Spleen (tissue), 11 donors: ENCODE results near the gene GATA2. TPM values are rescaled to one million over a fixed set of nuclear protein-coding genes. Genes with fewer than 3 reads are reported as not detected.

Source experiments
- DNase-seq: peaks from one replicate; pipeline ENCODE4 v3.0.0-alpha.2; 2020
- H3K27ac ChIP-seq, 8 donors: fragments of 200-600 bp; sonication (generic) in 7 of 8; 1 replicate in 4 of 8; 2 replicates in 4 of 8; pipeline versions ENCODE4 v1.5.0 to v1.8.0; 2016 to 2021; ENCODE audit warnings: inconsistent platforms in 4 of 8, mild to moderate bottlenecking in 4 of 8, moderate library complexity in 1 of 8
- H3K27me3 ChIP-seq, 7 donors: fragments of 200-600 bp; sonication (generic) in 6 of 7; replicated peaks in 1 of 7; 1 replicate in 4 of 7; 2 replicates in 3 of 7; pipeline versions ENCODE4 v1.5.0 to v1.8.0; 2016 to 2021; ENCODE audit warnings: inconsistent platforms in 3 of 7, mild to moderate bottlenecking in 1 of 7
- H3K36me3 ChIP-seq, 6 donors: fragments of 200-600 bp; sonication (generic) in 5 of 6; 1 replicate in 4 of 6; 2 replicates in 2 of 6; pipeline versions ENCODE4 v1.5.0 to v1.8.0; 2016 to 2021; ENCODE audit warnings: inconsistent platforms in 2 of 6
- H3K4me1 ChIP-seq, 6 donors: fragments of 200-600 bp; sonication (generic) in 5 of 6; 1 replicate in 3 of 6; 2 replicates in 3 of 6; pipeline versions ENCODE4 v1.5.0 to v1.8.0; 2016 to 2021; ENCODE audit warnings: inconsistent platforms in 3 of 6
- H3K4me3 ChIP-seq, 8 donors: fragments of 200-600 bp; sonication (generic) in 7 of 8; 1 replicate in 4 of 8; 2 replicates in 4 of 8; pipeline versions ENCODE4 v1.5.0 to v1.8.0; 2016 to 2021; ENCODE audit warnings: inconsistent platforms in 4 of 8, mild to moderate bottlenecking in 4 of 8, moderate library complexity in 2 of 8
- H3K9me3 ChIP-seq, 8 donors: fragments of 200-600 bp; sonication (generic) in 7 of 8; 1 replicate in 4 of 8; 2 replicates in 4 of 8; pipeline versions ENCODE4 v1.5.0 to v1.8.0; 2016 to 2021; ENCODE audit warnings: inconsistent platforms in 4 of 8
- CTCF ChIP-seq, 11 experiments: fragments of 200-600 bp in 7 of 11; fragments of 450-650 bp in 4 of 11; sonication (generic) in 4 of 11; IDR thresholded peaks in 8 of 11; conservative IDR thresholded peaks in 3 of 11; 1 replicate in 7 of 11; 2 replicates in 4 of 11; pipeline versions ENCODE4 v1.4.0 to v1.8.0; 2016 to 2021; ENCODE audit warnings: antibody characterized with exemption in 11 of 11, inconsistent platforms in 4 of 11, mild to moderate bottlenecking in 1 of 11
- POLR2A ChIP-seq, 3 donors: fragments of 450-650 bp; IDR thresholded peaks; one replicate each; pipeline ENCODE4 v1.5.1; 2017; ENCODE audit warnings: antibody characterized with exemption in 3 of 3, mild to moderate bottlenecking in 1 of 3
- POLR2AphosphoS5 ChIP-seq, 3 donors: sonication (generic); formaldehyde crosslinking; IDR thresholded peaks; one replicate each; pipeline ENCODE4 v1.5.1; 2017; ENCODE audit warnings: antibody characterized with exemption in 3 of 3
- WGBS, 5 donors: extraction: QIAGEN DNeasy Blood & Tissue Kit in 3 of 5; methylation state at CpG; one replicate each; pipeline versions ENCODE4 v1.1.5 to v1.1.7; 2013 to 2018; 5-methylcytosine and 5-hydroxymethylcytosine counted together
- intact Hi-C: fragments of 100-400 bp; cut with DNase I; formaldehyde crosslinking; loops from one replicate; pipeline ENCODE4 v1.15.0; 2023; ENCODE audit warnings: low total_unique reads
- polyA plus RNA-seq, 3 donors: library from polyadenylated mRNA; stranded (reverse); fragments of 200-250 nt; gene quantifications; one replicate each; pipeline ENCODE4 v1.2.1, GENCODE V29; 2013
- total RNA-seq, 7 donors: library from RNA; depleted of rRNA in 3 of 7; stranded (reverse); fragments of >200 nt in 3 of 7; fragmentation: NEBNext Ultra II Directional in 4 of 7; extraction: Animal tissue kit (Norgen Biotek cat#: 25700) in 4 of 7; gene quantifications; one replicate each; pipeline versions ENCODE4 v1.1.0 to v1.2.1, GENCODE V29; 2016 to 2021
- donor health status: healthy with polysubstance abuse.
- donor health status: DM: no; HTN: no; CAD: no; lungs with moderate emphysema.
- donor health status: DM: no; HTN: no; CAD: no.
- donor health status: Bipolar disorder and iron deficiency.
- donor health status: healthy.
- donor health status: DM: no; HTN: no; CAD: no.
- donor health status: DM: yes; HTN: yes; CAD: no.

The GATA2 gene
- total and polyA plus RNA-seq, 10 donors, result 2.2 to 28.6 (median 17.0) TPM

- Histone ChIP-seq H3K4me3 (no peak overlapping the region), H3K36me3 (no peaks in the 10 kb centered on the region), H3K27ac (no peak overlapping the region), H3K9me3 (no peaks in the 10 kb centered on the region), H3K4me1 (peaks cover 0 to 5% (median 0%) of the 10 kb centered on the region in 6 donors), H3K27me3 (peaks cover 0 to 58% (median 4%) of the 10 kb centered on the region in 7 donors)
- WGBS, 5 donors, result 63 to 70% (median 64%) methylated on average over 25 to 27 of the region's 27 CpGs
- intact Hi-C loops, result no loop called here
- no peak for DNase-seq
- TF ChIP-seq CTCF (IDR thresholded peaks at IDR 0.05 in 8 of 11, conservative IDR thresholded peaks at IDR 0.05 in 3 of 11) (no peak), POLR2AphosphoS5 (IDR thresholded peaks at IDR 0.05) (no peak), POLR2A (IDR thresholded peaks at IDR 0.05) (no peak)
Measured at GRCh38 chr3:128456776-128457715, 36.0 kb downstream of the GATA2 start.

GRCh38 chr3:128455786-128456748 is 36.9 kb downstream of the GATA2 start:
- TF ChIP-seq POLR2AphosphoS5 (IDR thresholded peaks at IDR 0.05) (no peak), CTCF (IDR thresholded peaks at IDR 0.05 in 8 of 11, conservative IDR thresholded peaks at IDR 0.05 in 3 of 11) (no peak), POLR2A (IDR thresholded peaks at IDR 0.05) (no peak)
- intact Hi-C loops, result no loop called here
- Histone ChIP-seq H3K27ac (no peak overlapping the region), H3K4me3 (no peak overlapping the region), H3K27me3 (peaks cover 0 to 61% (median 4%) of the 10 kb centered on the region in 7 donors), H3K36me3 (no peaks in the 10 kb centered on the region), H3K4me1 (peaks cover 0 to 5% (median 0%) of the 10 kb centered on the region in 6 donors), H3K9me3 (no peaks in the 10 kb centered on the region)
- DNase-seq, result no peak
- WGBS, 5 donors, result 78 to 87% (median 81%) methylated on average over 15 to 16 of the region's 16 CpGs

GRCh38 chr3:128455116-128455515 is 37.9 kb downstream of the GATA2 start:
- DNase-seq, result no peak
- Histone ChIP-seq H3K4me1 (peaks cover 0 to 5% (median 0%) of the 10 kb centered on the region in 6 donors), H3K9me3 (no peaks in the 10 kb centered on the region), H3K36me3 (no peaks in the 10 kb centered on the region), H3K4me3 (no peak overlapping the region), H3K27me3 (peaks cover 0 to 61% (median 4%) of the 10 kb centered on the region in 7 donors), H3K27ac (no peak overlapping the region)
- TF ChIP-seq POLR2AphosphoS5 (IDR thresholded peaks at IDR 0.05) (no peak), POLR2A (IDR thresholded peaks at IDR 0.05) (no peak), CTCF (IDR thresholded peaks at IDR 0.05 in 8 of 11, conservative IDR thresholded peaks at IDR 0.05 in 3 of 11) (no peak)
- WGBS, 5 donors, result 44 to 78% (median 72%) methylated on average over 5 of the region's 5 CpGs
- intact Hi-C loops, result no loop called here
